ENCODE results near the gene NUBP2.
A peak's percentile ranks its signal among the peaks of the same experiment; 100 is the strongest.

Gene NUBP2

GRCh38 chr16:1825381-1825863 is 42.7 kb downstream of the NUBP2 start:
- peaks cover 7% of the 10 kb centered on the region; the same call in 1 of the 2 replicates for H3K4me1 ChIP-seq (ENCODE audit: insufficient read depth, low read length)
- H3K36me3 ChIP-seq (ENCODE audit: insufficient read depth, low read length) = no peaks in the 10 kb centered on the region
- no peaks in the 10 kb centered on the region for H3K9me3 ChIP-seq (ENCODE audit: control insufficient read depth, insufficient read depth, low read length)
- H3K9ac ChIP-seq (ENCODE audit: low read depth, low read length) = peak overlapping the region; percentile 88; the same call in 1 of the 2 replicates

- Histone ChIP-seq H3K9ac (ENCODE audit: low read depth, low read length) (peak overlapping the region; percentile 88; the same call in 1 of the 2 replicates), H3K9me3 (ENCODE audit: control insufficient read depth, insufficient read depth, low read length) (no peaks in the 10 kb centered on the region), H3K4me1 (ENCODE audit: insufficient read depth, low read length) (peaks cover 7% of the 10 kb centered on the region; the same call in 1 of the 2 replicates), H3K36me3 (ENCODE audit: insufficient read depth, low read length) (no peaks in the 10 kb centered on the region)
Measured at GRCh38 chr16:1825864-1826690, 43.3 kb downstream of the NUBP2 start.

GRCh38 chr16:1826691-1827573 is 44.2 kb downstream of the NUBP2 start, which contains the start of the genes FAHD1 and HAGH:
TSS of gene FAHD1 (plus strand) at chr16:1827206. CDS start at chr16:1827239, 33 bp downstream.
TSS of gene HAGH (minus strand) at chr16:1826825. CDS start at chr16:1826787, 38 bp downstream.
- H3K9ac ChIP-seq (ENCODE audit: low read depth, low read length) = peak within 1 kb of the TSS; percentile 88
- H3K36me3 ChIP-seq (ENCODE audit: insufficient read depth, low read length) = no peaks in the 10 kb centered on the region
- peaks cover 7% of the 10 kb centered on the region; the same call in 1 of the 2 replicates for H3K4me1 ChIP-seq (ENCODE audit: insufficient read depth, low read length)
- H3K9me3 ChIP-seq (ENCODE audit: control insufficient read depth, insufficient read depth, low read length) = no peaks in the 10 kb centered on the region

- Histone ChIP-seq H3K9ac (ENCODE audit: low read depth, low read length) (no peak overlapping the region), H3K9me3 (ENCODE audit: control insufficient read depth, insufficient read depth, low read length) (no peaks in the 10 kb centered on the region), H3K36me3 (ENCODE audit: insufficient read depth, low read length) (no peaks in the 10 kb centered on the region), H3K4me1 (ENCODE audit: insufficient read depth, low read length) (peaks cover 7% of the 10 kb centered on the region; the same call in 1 of the 2 replicates)
Measured at GRCh38 chr16:1828645-1829410, 46.1 kb downstream of the NUBP2 start.

GRCh38 chr16:1830213-1830612 is 47.5 kb downstream of the NUBP2 start:
- Histone ChIP-seq H3K9ac (ENCODE audit: low read depth, low read length) (no peak overlapping the region), H3K9me3 (ENCODE audit: control insufficient read depth, insufficient read depth, low read length) (no peaks in the 10 kb centered on the region), H3K36me3 (ENCODE audit: insufficient read depth, low read length) (no peaks in the 10 kb centered on the region), H3K4me1 (ENCODE audit: insufficient read depth, low read length) (peaks cover 7% of the 10 kb centered on the region; the same call in 1 of the 2 replicates)

GRCh38 chr16:1831186-1832075 is 48.7 kb downstream of the NUBP2 start:
- H3K9ac ChIP-seq (ENCODE audit: low read depth, low read length) = no peak overlapping the region
- H3K9me3 ChIP-seq (ENCODE audit: control insufficient read depth, insufficient read depth, low read length) = no peaks in the 10 kb centered on the region
- peaks cover 7% of the 10 kb centered on the region; the same call in 1 of the 2 replicates for H3K4me1 ChIP-seq (ENCODE audit: insufficient read depth, low read length)
- no peaks in the 10 kb centered on the region for H3K36me3 ChIP-seq (ENCODE audit: insufficient read depth, low read length)

GRCh38 chr16:1832838-1833454 is 50.2 kb downstream of the NUBP2 start:
- Histone ChIP-seq H3K9ac (ENCODE audit: low read depth, low read length) (no peak overlapping the region), H3K4me1 (ENCODE audit: insufficient read depth, low read length) (peaks cover 7% of the 10 kb centered on the region; the same call in 1 of the 2 replicates), H3K9me3 (ENCODE audit: control insufficient read depth, insufficient read depth, low read length) (no peaks in the 10 kb centered on the region), H3K36me3 (ENCODE audit: insufficient read depth, low read length) (no peaks in the 10 kb centered on the region)

- Histone ChIP-seq H3K36me3 (ENCODE audit: insufficient read depth, low read length) (no peaks in the 10 kb centered on the region), H3K9me3 (ENCODE audit: control insufficient read depth, insufficient read depth, low read length) (no peaks in the 10 kb centered on the region), H3K9ac (ENCODE audit: low read depth, low read length) (no peak overlapping the region), H3K4me1 (ENCODE audit: insufficient read depth, low read length) (peaks cover 4% of the 10 kb centered on the region; the same call in 1 of the 2 replicates)
Measured at GRCh38 chr16:1834096-1834495, 51.3 kb downstream of the NUBP2 start.

All from ES-I3 (cell line).